ENCODE results near the gene CXCR2.
"Not testable (repeated sequence)": the region's sequence is repeated elsewhere in the genome, so short reads cannot be mapped to it uniquely, and the experiment has no call there.

Gene CXCR2

GRCh38 chr2:218130822-218131221, 5.0 kb downstream of the CXCR2 start:
- no peak for DNase-seq

- DNase-seq, result no peak
These were observed 11.7 kb downstream of the CXCR2 start for GRCh38 chr2:218137514-218137913.

- no peak for DNase-seq
These were observed 12.2 kb downstream of the CXCR2 start for GRCh38 chr2:218138047-218138446.

GRCh38 chr2:218145124-218145523, 19.3 kb downstream of the CXCR2 start:
- no peak for DNase-seq

GRCh38 chr2:218146056-218146455, 20.2 kb downstream of the CXCR2 start:
- no peak for DNase-seq

- no peak for DNase-seq
These were observed 23.3 kb downstream of the CXCR2 start for GRCh38 chr2:218149098-218149497.

DNA sequence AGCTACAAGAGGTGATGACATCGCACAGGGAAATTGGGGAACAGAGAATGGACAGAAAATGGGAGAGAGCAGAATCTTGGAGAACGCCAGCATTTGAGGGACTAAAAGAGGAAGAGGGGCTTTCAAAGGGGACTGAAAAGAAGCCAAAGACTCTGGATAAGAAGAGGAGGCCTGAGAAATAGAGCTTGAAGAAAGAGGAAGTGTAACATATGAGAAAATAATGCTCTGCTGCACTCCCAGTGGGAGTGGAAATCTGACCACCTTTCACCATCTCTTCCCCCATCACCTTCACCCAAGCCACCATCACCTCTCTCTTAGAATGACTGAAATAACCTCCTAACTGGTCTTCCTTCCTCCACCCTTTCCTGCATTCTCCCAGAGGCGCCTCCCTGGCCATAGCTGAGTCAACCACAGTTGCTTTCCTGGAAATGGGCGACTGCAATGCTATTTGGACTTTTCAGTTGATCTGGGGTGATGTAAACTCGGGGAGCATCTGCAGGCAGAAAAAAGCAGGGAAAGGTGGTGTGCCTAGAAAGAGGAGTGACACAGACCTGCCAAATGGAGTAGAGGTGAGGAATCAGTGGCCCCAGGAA, 24.1 kb downstream of the CXCR2 start:
- DNase-seq, result no peak

- DNase-seq, result no peak
These were observed 26.3 kb downstream of the CXCR2 start for GRCh38 chr2:218152172-218152571.

DNA sequence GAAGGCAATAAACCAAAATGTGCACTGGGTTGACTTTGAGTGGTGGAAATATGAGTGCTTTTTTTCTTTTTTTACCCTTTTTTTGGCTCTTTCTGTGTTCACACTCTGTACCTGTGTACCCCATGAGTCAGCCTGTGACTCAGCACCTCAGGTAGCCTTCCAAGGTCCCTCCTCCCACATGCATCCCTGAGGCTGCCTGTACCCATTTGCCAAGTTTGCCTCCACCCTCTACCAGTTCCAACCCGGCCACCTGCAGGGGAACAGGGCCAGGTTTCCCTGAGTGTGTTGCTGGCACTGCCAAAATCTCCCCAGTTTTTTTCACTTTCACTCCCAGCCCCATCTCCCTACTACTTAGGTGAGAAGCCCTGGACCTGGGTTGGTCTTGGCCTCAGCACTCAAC, 26.9 kb downstream of the CXCR2 start:
- DNase-seq, result no peak

DNA sequence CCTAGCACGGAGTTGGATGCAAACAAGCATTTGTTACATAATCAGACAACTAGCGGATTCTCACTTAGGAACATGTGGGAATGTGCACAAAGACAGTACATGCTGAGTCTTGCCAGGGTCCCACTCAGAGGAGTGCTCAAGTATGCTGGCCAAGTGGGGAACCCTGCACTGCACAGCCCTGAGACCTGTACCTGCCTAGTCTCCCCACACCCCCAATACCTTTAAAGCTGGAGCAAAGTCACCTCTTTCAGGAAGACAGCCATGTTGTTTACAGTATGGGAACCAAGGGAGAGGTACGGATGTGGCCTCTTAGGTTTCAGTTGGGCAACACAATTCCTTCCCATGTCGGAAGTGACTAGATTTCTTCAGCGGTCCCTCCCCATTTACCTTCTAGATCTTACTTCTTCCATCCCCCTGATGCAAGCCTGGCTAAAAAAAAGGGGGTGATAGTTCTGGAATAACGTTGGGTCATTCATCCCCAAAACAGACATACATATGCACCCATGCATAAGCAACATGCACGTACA, 30.2 kb downstream of the CXCR2 start:
- no peak for DNase-seq

DNA sequence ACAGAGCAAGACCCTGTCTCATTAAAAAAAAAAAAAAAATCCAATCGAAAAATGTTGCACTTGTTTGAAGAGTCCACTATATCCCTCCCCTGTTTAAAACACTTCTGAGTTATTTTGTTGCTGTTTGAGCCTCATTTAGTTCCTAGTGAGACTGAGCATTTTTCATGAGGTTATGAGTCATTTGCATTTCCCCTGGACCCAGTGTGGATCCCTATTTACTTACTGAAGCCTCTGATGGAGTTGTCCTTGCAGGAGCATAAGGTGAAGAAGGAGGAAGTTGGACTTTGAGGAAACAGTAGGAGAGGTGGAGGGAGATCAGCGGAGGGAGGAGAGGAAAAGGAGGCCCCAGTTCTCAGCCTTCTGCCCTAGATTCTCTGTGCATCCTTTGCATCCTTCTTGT, 35.8 kb downstream of the CXCR2 start:
- DNase-seq, result no peak

GRCh38 chr2:218162814-218163213, 37.0 kb downstream of the CXCR2 start:
- no peak for DNase-seq

DNA sequence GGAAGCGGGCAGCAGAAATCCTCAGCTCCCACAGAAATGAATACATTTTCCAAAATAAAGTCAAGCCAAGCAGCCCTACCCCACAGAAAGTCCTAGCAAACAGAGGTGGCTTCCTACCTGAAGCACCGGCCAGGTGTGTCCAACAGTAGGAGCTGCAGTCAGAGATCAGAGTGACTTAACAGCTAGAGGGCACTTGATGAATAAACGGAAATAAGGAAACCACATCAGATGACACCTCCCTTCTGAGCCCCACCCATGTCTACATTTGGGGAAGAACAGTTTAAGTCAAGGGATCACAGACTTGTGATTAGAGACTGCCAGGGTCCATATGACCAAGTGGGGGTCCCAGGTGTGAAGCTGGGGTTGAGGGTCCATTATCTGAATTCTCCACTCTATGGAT, 41.0 kb downstream of the CXCR2 start, which contains the start of gene CXCR1:
TSS of gene CXCR1 (minus strand) at position 172 of the 400 bp plus-strand sequence. CDS start 1,751 bp downstream, outside the sequence.
- peak; percentile 16 for DNase-seq

DNA sequence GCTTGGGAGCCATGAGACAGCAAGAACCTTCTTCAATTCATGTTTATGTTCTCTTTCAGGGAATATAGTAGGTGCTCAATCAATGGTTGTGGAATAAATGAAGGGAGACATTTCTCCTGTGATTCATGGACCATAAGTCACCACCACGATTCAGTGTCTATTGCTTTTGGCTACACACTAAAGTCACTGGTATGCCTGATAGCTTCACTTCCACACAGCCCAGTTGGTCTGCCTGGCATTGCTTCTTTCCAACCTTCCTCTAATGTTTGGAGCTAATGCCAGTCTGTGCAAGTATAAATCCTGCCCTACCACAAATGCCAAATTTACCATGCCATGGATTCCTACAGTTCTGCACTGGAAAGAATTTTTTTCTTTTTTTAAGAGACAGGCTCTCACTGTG, 42.2 kb downstream of the CXCR2 start:
- no peak for DNase-seq

DNA sequence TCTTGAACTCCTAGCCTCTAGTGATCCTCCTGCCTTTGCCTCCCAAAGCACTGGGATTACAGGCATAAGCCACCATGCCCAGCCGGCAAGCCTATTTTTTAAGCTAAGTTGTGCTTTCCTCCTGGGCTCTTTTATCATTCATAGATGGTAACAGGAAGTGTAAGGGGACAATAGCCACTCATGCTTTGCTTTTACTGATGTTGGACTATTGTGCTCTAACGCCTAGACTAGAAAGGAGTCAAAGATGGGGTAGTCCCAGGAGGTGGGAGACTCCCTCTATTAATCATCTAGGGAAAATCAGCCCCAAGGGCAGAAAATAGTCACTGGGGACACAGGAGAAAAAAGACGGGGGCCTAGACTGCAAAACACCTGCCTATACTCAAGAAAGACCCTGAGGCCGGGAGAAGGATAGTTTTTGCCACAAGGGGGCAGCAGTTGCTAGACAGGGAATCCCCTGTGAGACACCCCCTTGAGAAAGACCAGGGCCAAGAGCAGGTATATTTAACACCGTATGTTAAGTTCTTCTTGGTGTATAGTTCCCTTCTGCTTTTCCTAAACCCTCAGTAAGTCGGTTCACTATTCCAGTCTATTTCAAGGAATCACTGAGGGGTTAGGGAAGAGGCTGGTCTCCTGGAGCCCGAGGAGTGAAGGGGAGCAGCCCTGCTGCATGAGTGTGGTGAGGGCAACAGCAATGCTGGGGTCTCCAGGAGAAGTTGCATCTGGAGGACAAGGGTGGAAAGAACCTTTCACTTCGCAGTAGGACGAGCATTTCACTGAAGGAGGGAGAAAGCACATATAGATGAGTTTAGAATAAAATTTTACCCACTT, 43.0 kb downstream of the CXCR2 start:
- peak; percentile 39 for DNase-seq

DNA sequence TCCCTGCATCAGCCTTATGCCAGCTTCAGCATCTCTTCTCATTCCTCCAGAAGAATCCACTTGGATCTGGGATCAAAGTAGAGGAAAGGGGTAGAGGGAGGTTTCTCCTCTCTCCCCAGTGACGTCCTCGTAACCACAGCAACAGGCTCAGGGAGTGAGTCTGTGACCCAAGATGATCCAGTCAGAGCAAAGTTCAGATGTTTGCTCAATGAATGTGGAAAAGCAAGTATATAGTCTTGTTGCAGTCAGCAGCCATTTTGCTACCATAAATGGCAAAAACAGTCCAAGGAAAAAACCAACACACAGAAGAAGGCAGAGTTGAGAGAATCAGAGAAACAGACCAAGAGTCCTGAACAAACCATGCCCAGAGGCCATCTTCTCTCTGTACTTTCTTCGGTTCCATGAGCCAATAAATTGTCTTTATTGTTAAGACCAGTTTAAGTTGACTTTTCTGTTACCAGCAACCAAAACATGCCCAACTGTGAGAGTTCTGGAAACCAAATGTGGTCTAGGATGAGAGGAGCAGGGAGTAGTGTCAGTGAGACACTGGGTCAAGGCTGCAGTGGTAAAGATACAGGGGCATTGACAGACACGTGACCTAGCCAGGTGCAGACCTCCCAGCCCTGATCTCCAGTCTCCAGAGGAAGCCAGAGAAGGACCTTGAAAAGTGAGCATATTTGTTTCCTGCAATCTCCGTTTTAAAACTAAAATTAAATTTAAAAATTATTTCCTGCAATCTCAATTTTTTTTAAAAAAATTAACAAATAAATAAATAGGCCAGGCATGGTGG, 44.1 kb downstream of the CXCR2 start:
- DNase-seq, result no peak

DNA sequence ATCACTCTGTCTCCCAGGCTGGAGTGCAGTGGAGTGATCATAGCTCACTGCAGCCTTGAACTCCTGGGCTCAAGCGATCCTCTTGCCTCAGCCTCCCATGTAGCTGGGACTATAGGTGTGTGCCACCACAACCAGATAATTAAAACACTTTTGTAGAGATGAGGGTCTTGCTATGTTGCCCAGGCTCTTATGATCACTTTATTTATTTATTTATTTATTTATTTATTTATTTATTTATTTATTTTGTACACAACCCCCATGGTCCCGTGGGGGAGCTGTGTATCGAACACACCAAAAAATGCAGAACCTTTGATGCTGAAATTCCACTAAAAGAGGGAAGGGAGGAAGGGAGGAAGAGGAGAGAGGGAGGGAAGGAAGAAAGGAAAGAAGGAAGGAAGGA, 45.9 kb downstream of the CXCR2 start:
- not testable (repeated sequence) for DNase-seq

GRCh38 chr2:218172845-218173244, 47.0 kb downstream of the CXCR2 start:
- DNase-seq, result no peak

DNA sequence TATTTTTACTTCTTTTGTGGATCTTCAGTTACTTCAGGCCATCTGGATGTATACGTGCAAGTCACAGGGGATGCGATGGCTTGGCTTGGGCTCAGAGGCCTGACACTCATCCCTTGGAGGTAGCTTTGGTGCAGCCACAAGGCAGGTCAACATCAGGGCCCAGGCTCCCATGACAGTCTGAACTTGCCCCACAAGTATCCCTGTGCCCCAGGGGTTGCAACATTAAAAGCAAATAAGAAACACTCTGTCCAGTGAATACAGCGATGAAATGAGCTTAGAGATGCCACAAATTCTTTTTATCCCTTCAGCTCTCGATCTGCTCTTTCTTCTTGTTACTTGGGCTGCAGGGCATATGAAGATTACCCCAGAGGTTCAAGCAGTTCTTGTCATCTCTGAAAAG, 54.0 kb downstream of the CXCR2 start:
- no peak for DNase-seq

DNA sequence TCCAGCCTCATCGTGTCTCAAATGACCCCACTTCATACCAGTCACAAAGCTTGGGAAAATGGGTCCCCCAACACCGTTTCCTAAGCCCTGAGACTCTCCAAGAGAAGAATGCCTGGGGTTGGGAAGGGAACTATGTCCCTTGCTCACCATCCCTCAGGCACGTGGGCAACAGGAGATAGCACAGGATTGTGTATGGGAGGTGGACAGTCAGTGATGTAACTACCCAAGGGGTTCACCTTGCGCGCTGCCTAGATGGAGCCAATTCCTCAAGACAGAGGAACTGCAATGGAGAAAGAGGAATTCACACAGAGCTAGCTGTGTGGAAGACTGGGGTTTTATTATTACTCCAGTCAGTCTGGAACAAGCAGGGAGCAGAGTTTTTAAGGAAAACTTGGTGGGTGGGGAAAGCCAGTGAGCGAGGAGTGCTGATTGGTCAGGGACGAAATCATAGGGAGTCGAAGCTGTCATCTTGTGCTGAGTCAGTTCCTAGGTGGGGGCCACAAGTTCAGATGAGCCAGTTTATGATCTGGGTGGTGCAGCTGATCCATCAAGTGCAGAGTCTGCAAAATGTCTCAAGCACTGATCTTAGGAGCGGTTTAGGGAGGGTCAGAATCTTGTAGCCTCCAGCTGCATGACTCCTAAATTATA, 54.8 kb downstream of the CXCR2 start:
- no peak for DNase-seq

DNA sequence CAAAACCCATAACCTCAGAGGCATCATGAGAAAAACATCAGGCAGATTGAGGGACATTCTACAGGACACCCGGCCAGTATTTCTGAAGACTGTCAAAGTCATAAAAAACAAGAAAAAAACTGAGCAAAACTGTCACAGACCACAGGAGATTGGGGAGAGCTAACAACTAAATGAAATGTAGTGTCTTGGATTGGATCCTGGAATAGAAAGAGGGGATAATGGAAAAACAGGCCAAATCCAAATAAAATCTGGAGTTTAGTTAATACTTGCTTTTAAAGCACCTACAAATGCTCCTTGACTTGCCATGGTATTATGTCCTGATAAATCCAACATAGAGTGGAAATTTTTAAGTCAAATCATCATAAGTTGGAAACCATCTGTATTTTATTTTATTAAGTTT, 58.5 kb downstream of the CXCR2 start:
- no peak for DNase-seq

- peak; percentile 56 for DNase-seq
These were observed 60.5 kb downstream of the CXCR2 start for GRCh38 chr2:218186355-218186766.
